ENCODE results near the gene NHLRC4.

- TF ChIP-seq CTCF (IDR thresholded peaks at IDR 0.05) (peak in 2 of 7 experiments; percentile 34 to 49), POLR2A (IDR thresholded peaks at IDR 0.05) (peak in 1 of 3 donors; percentile 49)
Observed at GRCh38 chr16:592518-593306, 25.9 kb downstream of the NHLRC4 start.

Measured in body of pancreas (tissue), 4 donors.